Omental fat pad (tissue), 4 donors: Measurements from ENCODE around the gene TAC4. TPM values are rescaled to one million over a fixed set of nuclear protein-coding genes. Genes with fewer than 3 reads are reported as not detected.

Source experiments
- ATAC-seq: fragments of 150-250 bp; one replicate; pipeline ENCODE4 v1.9.1; 2016; ENCODE audit warnings: mild to moderate bottlenecking, moderate library complexity; ENCODE audit not compliant: low FRiP score
- DNase-seq: peaks from one replicate; pipeline ENCODE4 v3.0.0-alpha.2; 2019; ENCODE audit warnings: low spot score
- CTCF ChIP-seq, 3 donors: fragments of 450-650 bp; IDR thresholded peaks; one replicate each; pipeline ENCODE4 v1.5.1; 2016 to 2017; ENCODE audit warnings: antibody characterized with exemption in 3 of 3, mild to moderate bottlenecking in 3 of 3, moderate library complexity in 2 of 3
- total RNA-seq, 4 donors: library from RNA; depleted of rRNA; stranded (reverse); fragments of >200 nt; gene quantifications; one replicate each; pipeline ENCODE4 v1.1.0, GENCODE V29; 2016

TAC4 gene
- total RNA-seq, 4 donors from 2014 or later: not detected

GRCh38 chr17:49853470-49854015 lies 5.7 kb upstream of the TAC4 start:
- DNase-seq: no peak
- ATAC-seq: no peak
- no peak for TF ChIP-seq CTCF (IDR thresholded peaks at IDR 0.05)

- DNase-seq (peak; percentile 63), ATAC-seq (peak; percentile 71)
- TF ChIP-seq CTCF (IDR thresholded peaks at IDR 0.05): no peak
Measured at GRCh38 chr17:49851387-49852291, 3.8 kb upstream of the TAC4 start.

GRCh38 chr17:49850772-49851386 lies 3.0 kb upstream of the TAC4 start:
- no peak for TF ChIP-seq CTCF (IDR thresholded peaks at IDR 0.05)
- ATAC-seq (no peak), DNase-seq (no peak)

GRCh38 chr17:49850218-49850610 lies 2.3 kb upstream of the TAC4 start:
- no peak for TF ChIP-seq CTCF (IDR thresholded peaks at IDR 0.05)
- ATAC-seq (no peak), DNase-seq (no peak)

- no peak for ATAC-seq
- TF ChIP-seq CTCF (IDR thresholded peaks at IDR 0.05): no peak
- no peak for DNase-seq
Measured at GRCh38 chr17:49848739-49849138, 870 bp upstream of the TAC4 start.

GRCh38 chr17:49846938-49847712 lies 744 bp downstream of the TAC4 start:
- ATAC-seq: no peak
- DNase-seq: no peak
- TF ChIP-seq CTCF (IDR thresholded peaks at IDR 0.05): no peak
